ENCODE measurements around the gene CYP26A1.
"Not testable (repeated sequence)": the region's sequence is repeated elsewhere in the genome, so short reads cannot be mapped to it uniquely, and the experiment has no call there.

The CYP26A1 gene

DNA sequence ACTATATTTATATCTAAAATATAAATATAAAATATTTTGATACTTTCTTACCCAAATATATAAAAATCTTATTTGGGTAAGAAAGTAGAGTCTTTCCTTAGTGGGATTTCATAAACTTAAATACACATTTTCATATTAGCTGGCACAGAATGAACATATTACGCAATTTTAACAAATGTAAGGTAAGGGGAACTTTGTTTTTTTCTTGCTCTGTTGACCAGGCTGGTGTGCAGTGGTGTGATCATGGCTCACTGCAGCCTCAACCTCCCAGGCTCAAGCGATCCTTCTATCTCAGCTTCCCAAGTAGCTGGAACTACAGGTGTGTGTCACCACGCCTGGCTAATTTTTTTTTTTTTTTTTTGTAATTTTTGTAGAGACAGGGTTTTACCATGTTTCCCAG lies 18.3 kb downstream of the CYP26A1 start:
- H3K27ac ChIP-seq: no peak overlapping the region
- TF ChIP-seq ZFX (IDR thresholded peaks at IDR 0.05; ENCODE audit: borderline replicate concordance): no peak
- TF ChIP-seq, protein P1, sequence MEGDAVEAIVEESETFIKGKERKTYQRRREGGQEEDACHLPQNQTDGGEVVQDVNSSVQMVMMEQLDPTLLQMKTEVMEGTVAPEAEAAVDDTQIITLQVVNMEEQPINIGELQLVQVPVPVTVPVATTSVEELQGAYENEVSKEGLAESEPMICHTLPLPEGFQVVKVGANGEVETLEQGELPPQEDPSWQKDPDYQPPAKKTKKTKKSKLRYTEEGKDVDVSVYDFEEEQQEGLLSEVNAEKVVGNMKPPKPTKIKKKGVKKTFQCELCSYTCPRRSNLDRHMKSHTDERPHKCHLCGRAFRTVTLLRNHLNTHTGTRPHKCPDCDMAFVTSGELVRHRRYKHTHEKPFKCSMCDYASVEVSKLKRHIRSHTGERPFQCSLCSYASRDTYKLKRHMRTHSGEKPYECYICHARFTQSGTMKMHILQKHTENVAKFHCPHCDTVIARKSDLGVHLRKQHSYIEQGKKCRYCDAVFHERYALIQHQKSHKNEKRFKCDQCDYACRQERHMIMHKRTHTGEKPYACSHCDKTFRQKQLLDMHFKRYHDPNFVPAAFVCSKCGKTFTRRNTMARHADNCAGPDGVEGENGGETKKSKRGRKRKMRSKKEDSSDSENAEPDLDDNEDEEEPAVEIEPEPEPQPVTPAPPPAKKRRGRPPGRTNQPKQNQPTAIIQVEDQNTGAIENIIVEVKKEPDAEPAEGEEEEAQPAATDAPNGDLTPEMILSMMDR (IDR thresholded peaks at IDR 0.05): no peak

DNA sequence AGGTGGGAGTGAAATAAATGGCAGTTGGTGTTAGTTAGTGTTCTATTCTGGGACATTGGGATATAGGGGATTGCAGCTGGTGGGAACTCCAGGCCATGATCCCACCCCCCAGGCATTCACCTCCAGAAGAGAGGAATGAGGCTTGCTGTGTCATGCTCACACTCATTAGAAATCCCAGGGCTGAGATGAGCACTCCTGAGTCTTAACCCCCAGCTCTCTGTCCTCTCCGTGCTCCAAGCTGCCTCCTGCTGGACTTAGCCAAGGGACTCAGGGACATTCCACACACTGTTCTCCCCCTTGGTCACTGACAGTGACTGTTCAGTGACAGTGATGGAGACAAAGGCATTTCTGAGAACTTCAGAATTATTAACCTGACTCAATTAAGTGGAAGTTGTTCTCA lies 21.5 kb downstream of the CYP26A1 start:
- H3K27ac ChIP-seq: no peak overlapping the region

GRCh38 chr10:93096901-93097300 lies 23.2 kb downstream of the CYP26A1 start:
- no peak for TF ChIP-seq ZFX (IDR thresholded peaks at IDR 0.05; ENCODE audit: borderline replicate concordance)
- TF ChIP-seq, protein P1 (IDR thresholded peaks at IDR 0.05): no peak
- H3K27ac ChIP-seq: no peak overlapping the region

More for the DNA sequence above, 21.5 kb downstream of the CYP26A1 start:
- TF ChIP-seq ZFX (IDR thresholded peaks at IDR 0.05; ENCODE audit: borderline replicate concordance): no peak
- TF ChIP-seq, protein P1 (IDR thresholded peaks at IDR 0.05): no peak

GRCh38 chr10:93097386-93097785 lies 23.7 kb downstream of the CYP26A1 start:
- TF ChIP-seq, protein P1 (IDR thresholded peaks at IDR 0.05): no peak
- TF ChIP-seq ZFX (IDR thresholded peaks at IDR 0.05; ENCODE audit: borderline replicate concordance): no peak
- H3K27ac ChIP-seq: no peak overlapping the region

DNA sequence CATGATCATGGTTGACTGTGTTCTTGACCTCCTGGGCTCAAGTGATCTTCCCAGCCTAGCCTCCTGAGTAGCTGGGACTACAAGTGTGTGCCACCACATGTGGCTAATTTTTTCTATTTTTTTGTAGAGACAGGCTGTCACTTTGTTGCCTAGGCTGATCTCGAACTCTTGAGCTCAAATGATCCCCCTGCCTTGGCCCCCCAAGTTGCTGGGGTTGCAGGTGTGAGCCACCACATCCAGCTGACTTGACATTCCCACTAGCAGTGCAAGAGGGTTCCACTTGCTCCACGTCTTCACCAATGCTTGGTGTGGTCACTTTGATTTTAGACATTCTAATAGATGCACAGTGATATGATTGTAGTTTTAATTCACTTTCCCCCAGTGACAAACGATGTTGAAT lies 25.1 kb downstream of the CYP26A1 start:
- TF ChIP-seq, protein P1 (IDR thresholded peaks at IDR 0.05): no peak
- no peak for TF ChIP-seq ZFX (IDR thresholded peaks at IDR 0.05; ENCODE audit: borderline replicate concordance)
- H3K27ac ChIP-seq: no peak overlapping the region

- no peak overlapping the region for H3K27ac ChIP-seq
- no peak for TF ChIP-seq ZFX (IDR thresholded peaks at IDR 0.05; ENCODE audit: borderline replicate concordance)
- TF ChIP-seq, protein P1 (IDR thresholded peaks at IDR 0.05): no peak
Observed at GRCh38 chr10:93099670-93100069, 26.0 kb downstream of the CYP26A1 start.

GRCh38 chr10:93101148-93101547 lies 27.5 kb downstream of the CYP26A1 start:
- H3K27ac ChIP-seq: not testable (repeated sequence)

DNA sequence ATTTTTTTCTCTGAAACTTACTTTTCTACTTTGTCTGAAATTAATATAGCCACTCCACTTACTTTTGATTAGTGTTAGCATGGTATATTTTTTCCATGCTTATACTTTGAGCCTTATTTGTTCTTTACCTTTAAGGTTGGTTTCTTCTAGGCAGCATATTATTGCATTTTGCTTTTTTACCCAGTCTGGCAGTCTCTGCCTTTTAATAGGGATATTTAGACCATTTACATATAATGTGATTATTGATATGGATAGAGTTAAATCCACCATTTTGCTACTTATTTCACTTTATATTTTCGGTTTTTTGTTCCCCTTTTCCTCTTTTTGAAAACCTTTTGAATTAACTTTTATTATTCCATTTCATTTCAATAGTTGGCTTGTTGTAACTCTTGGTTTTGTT lies 30.3 kb downstream of the CYP26A1 start:
- TF ChIP-seq, protein P1 (IDR thresholded peaks at IDR 0.05): no peak
- no peak for TF ChIP-seq ZFX (IDR thresholded peaks at IDR 0.05; ENCODE audit: borderline replicate concordance)

More for the DNA sequence above, 30.3 kb downstream of the CYP26A1 start:
- H3K27ac ChIP-seq: no peak overlapping the region

Data from 22Rv1 (cell line).